AG10803 (cell line): ENCODE data around the gene XIRP2.

ENCODE experiments used
- DNase-seq: peaks from one replicate; pipeline ENCODE4 v3.0.0; 2010; ENCODE audit warnings: low read depth
- H3K4me3 ChIP-seq: 2 replicates; pipeline ENCODE4 v1.5.1; 2011; ENCODE audit warnings: mild to moderate bottlenecking, low read length, control low read depth
- TF ChIP-seq, protein P1 (sequence below): conservative IDR thresholded peaks from 2 replicates; pipeline ENCODE4 v1.5.1; 2011; ENCODE audit warnings: mild to moderate bottlenecking, low read length, control low read depth, inconsistent platforms

The XIRP2 gene

DNA sequence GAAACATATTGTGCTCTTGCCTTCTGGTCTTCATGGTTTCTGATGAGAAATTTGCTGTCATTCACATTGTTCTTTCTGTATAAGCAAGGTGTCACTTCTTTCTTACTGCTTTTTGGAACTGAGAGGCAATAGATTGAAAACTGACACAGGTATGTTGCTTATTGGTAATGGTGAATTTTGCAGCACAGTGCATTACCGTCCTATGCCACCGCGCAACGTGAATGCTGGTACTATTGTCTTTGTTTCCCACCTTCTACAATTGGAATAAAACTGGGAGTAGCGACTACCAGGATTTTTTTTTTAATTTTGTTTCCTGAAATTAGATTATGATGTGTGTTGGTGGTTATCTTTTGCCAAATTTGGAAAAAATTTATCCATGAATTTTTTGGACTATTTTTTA lies 11.4 kb downstream of the XIRP2 start:
- H3K4me3 ChIP-seq, result no peak overlapping the region
- TF ChIP-seq, protein P1, sequence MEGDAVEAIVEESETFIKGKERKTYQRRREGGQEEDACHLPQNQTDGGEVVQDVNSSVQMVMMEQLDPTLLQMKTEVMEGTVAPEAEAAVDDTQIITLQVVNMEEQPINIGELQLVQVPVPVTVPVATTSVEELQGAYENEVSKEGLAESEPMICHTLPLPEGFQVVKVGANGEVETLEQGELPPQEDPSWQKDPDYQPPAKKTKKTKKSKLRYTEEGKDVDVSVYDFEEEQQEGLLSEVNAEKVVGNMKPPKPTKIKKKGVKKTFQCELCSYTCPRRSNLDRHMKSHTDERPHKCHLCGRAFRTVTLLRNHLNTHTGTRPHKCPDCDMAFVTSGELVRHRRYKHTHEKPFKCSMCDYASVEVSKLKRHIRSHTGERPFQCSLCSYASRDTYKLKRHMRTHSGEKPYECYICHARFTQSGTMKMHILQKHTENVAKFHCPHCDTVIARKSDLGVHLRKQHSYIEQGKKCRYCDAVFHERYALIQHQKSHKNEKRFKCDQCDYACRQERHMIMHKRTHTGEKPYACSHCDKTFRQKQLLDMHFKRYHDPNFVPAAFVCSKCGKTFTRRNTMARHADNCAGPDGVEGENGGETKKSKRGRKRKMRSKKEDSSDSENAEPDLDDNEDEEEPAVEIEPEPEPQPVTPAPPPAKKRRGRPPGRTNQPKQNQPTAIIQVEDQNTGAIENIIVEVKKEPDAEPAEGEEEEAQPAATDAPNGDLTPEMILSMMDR, result no peak
- no peak for DNase-seq

DNA sequence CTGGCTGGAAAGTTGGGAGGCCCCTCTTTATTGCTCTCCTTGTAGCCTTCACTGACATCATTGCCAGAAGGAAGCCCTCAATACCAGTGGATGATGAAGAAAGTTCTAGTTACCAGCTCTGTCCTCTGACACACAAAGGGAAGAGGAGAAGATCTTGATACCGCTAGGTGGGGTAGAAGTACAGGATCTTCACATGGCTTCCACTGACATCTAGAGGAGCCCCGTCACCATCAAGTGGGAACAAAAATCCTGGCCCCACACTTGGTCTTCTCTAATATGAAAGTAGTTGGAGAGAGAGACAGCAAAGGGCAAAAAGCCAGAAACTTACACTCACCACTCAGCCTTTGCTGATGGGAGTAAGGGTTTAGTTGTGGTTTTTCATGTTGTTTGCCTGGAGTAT lies 12.4 kb downstream of the XIRP2 start:
- DNase-seq, result no peak
- TF ChIP-seq, protein P1, result no peak
- H3K4me3 ChIP-seq, result no peak overlapping the region

DNA sequence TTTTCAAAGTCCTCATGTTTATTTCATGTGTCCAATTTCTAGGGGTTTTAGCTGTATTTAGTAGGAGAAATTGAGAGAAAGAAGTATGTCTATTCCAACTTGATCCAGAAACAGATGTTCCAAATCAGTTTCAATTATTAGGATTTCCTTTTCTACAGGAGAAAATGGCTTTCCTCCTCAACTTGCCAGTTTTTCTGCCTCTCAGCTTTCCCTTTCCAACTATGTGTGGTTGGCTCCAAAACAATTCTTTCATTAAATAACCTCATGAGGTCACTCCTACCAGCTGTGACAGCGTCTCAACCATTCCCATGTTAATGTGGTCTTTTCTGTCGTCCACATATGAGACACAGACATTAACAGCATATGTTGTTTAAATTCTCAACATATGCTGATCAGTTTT lies 13.1 kb downstream of the XIRP2 start:
- TF ChIP-seq, protein P1, result no peak
- no peak overlapping the region for H3K4me3 ChIP-seq
- DNase-seq, result no peak

DNA sequence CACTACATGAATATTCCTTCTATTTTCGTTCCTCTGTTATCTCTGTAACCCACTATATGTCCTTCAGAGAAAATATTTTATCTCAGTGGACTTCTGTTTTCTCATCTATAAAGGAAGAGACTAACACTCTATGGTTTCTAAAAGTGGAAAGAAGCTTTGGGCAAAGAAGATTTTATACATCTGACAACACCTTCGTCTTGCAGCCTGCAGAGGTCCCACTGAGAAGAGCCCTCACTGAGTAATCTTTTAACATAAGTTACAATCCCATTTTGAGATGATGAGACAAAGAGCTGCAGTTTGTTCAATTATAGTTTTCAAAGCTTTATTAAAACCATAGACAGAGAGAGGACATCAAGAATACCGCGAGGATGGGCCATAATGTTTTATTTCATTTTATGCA lies 28.7 kb downstream of the XIRP2 start:
- TF ChIP-seq, protein P1, result no peak
- no peak for DNase-seq
- H3K4me3 ChIP-seq, result no peak overlapping the region

DNA sequence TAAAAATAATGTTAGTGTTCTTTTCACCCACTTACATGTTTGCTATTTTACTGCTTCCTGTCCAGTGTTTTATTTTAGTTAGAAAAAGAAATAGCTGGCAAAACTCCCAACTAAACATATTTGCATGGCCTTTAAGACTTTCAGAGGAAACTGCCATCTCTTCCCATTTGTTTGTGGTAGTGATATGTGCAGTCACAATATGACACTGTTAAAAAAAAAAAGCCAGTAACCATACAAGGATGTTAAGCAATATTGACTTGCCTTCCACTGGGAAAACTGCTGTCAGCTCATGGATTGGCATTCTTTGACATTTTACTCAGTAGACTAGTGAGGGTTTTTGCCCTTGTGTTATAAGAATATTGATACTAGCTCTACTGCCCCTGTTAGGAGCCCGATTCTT lies 29.1 kb downstream of the XIRP2 start:
- TF ChIP-seq, protein P1, result no peak

DNA sequence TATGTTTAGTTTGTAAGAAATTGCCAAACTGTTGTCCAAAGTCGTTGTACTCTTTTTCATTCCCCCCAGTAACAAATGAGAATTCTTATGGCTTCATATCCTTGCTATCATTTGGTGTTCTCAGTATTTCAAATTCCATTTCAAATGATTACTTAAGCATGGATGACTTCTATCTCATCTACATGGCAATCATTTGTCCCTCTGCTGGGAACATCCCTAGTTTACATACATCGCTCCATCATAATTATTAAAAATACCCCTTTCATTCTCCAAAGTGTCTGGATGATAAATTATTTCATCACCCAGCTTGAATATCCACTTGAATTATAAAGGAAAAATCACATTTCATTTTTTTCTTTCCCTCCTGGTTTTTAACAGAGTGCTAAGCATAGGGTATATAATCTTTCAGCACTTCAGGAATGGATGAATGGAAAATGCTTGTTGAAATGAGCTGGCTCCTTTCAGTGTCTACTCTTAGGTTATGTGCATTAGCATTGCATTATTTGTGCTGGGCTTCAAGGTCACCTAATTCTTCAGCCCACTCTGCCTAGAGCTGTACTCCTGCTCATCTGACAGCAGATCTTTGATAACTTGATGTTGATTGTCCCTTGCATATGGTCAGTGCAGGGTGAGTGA lies 33.1 kb downstream of the XIRP2 start:
- TF ChIP-seq, protein P1, result no peak
- no peak overlapping the region for H3K4me3 ChIP-seq
- DNase-seq, result no peak

More for the DNA sequence above, 29.1 kb downstream of the XIRP2 start:
- no peak overlapping the region for H3K4me3 ChIP-seq
- no peak for DNase-seq

DNA sequence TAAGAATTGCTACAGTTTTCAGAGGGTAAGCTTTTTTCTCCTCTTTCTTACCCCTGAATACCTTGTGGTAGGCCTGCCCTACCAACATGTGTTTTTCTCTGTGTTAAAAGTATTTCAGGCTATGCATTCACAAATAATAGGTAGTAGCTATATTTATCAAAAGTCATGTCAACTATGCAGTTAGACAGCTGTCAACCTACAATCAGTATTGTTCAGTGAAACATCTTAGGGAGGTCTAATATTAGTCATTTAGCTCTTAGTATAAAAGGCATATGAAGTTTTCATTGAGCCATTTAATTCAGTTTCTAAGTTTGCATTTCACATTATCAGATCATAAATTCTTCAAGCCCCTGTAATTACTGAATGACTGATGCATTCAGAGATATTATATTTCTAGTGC lies 36.7 kb downstream of the XIRP2 start:
- DNase-seq, result no peak
- TF ChIP-seq, protein P1, result no peak
- no peak overlapping the region for H3K4me3 ChIP-seq
